GM12878 (cell line): Measurements from ENCODE around the gene NUDT1. TPM values are rescaled to one million over a fixed set of nuclear protein-coding genes. Genes with fewer than 3 reads are reported as not detected.

Source experiments
- ATF2 ChIP-seq: IDR thresholded peaks from 2 replicates; pipeline ENCODE4 v1.6.1; 2012; ENCODE audit warnings: low read length, inconsistent platforms
- ATF7 ChIP-seq: fragments of 450-650 bp; IDR thresholded peaks from 2 replicates; pipeline ENCODE4 v1.6.1; 2016; ENCODE audit warnings: low read depth, mild to moderate bottlenecking
- BMI1 ChIP-seq: fragments of 450-650 bp; IDR thresholded peaks from 2 replicates; pipeline ENCODE4 v1.6.1; 2016; ENCODE audit warnings: mild to moderate bottlenecking, moderate library complexity, borderline replicate concordance
- CBX3 ChIP-seq: fragments of 200-600 bp; sonication (generic); IDR thresholded peaks from 2 replicates; pipeline ENCODE4 v1.6.1; 2016; ENCODE audit warnings: low read depth, borderline replicate concordance
- CREB1 ChIP-seq: IDR thresholded peaks from 2 replicates; pipeline ENCODE4 v1.6.1; 2012; ENCODE audit warnings: low read depth, mild to moderate bottlenecking, inconsistent platforms
- EED ChIP-seq: sonication (generic); IDR thresholded peaks from 2 replicates; pipeline ENCODE4 v1.6.1; 2016; ENCODE audit warnings: antibody characterized with exemption, low read depth
- EP300 ChIP-seq, 2 experiments: fragments of 150-350 bp in 1 of 2; IDR thresholded peaks; 2 replicates each; pipeline ENCODE4 v1.6.1; 2011 to 2012; ENCODE audit warnings: low read depth in 2 of 2, low read length in 2 of 2, borderline replicate concordance in 1 of 2, improper control_type of control experiment in 1 of 2, inconsistent platforms in 1 of 2; ENCODE audit not compliant: control insufficient read depth in 1 of 2
- ETV6 ChIP-seq, 2 experiments: fragments of 450-650 bp in 1 of 2; IDR thresholded peaks in 1 of 2; conservative IDR thresholded peaks in 1 of 2; 2 replicates each; pipeline ENCODE4 v1.6.1; 2014; ENCODE audit warnings: antibody characterized with exemption in 1 of 2, borderline replicate concordance in 1 of 2, low read depth in 1 of 2, mild to moderate bottlenecking in 1 of 2, moderate library complexity in 1 of 2
- IRF5 ChIP-seq: fragments of 450-650 bp; IDR thresholded peaks from 2 replicates; pipeline ENCODE4 v1.6.1; 2017; ENCODE audit warnings: borderline replicate concordance
- MEF2A ChIP-seq: IDR thresholded peaks from 2 replicates; pipeline ENCODE4 v1.6.1; 2011; ENCODE audit warnings: low read depth, mild to moderate bottlenecking, low read length, moderate library complexity; ENCODE audit not compliant: insufficient read depth
- MTA2 ChIP-seq: fragments of 450-650 bp; IDR thresholded peaks from 2 replicates; pipeline ENCODE4 v1.6.1; 2016; ENCODE audit warnings: low read depth, mild to moderate bottlenecking, moderate library complexity
- NR2C2 ChIP-seq: IDR thresholded peaks from 2 replicates; pipeline ENCODE4 v1.6.1; 2011; ENCODE audit warnings: borderline replicate concordance, low read depth; ENCODE audit not compliant: control insufficient read depth, insufficient read length
- RELA ChIP-seq: fragments of 450-650 bp; IDR thresholded peaks from 2 replicates; pipeline ENCODE4 v1.8.0; 2014; ENCODE audit warnings: borderline replicate concordance; ENCODE audit not compliant: partially characterized antibody
- SP1 ChIP-seq: IDR thresholded peaks from one replicate; pipeline ENCODE4 v1.6.1; 2011; ENCODE audit warnings: low read depth, low read length
- TCF7 ChIP-seq: IDR thresholded peaks from 2 replicates; pipeline ENCODE4 v1.6.1; 2014; ENCODE audit warnings: antibody characterized with exemption, borderline replicate concordance
- ZBTB11 ChIP-seq: fragments of 450-650 bp; formaldehyde crosslinking; IDR thresholded peaks from 2 replicates; pipeline ENCODE4 v1.5.0; 2022; ENCODE audit warnings: mild to moderate bottlenecking, missing genetic modification characterization
- ZNF24 ChIP-seq: fragments of 450-650 bp; IDR thresholded peaks from 2 replicates; pipeline ENCODE4 v1.6.1; 2017; ENCODE audit warnings: antibody characterized with exemption, mild to moderate bottlenecking
- ZNF592 ChIP-seq: fragments of 450-650 bp; IDR thresholded peaks from 2 replicates; pipeline ENCODE4 v1.6.1; 2017; ENCODE audit warnings: mild to moderate bottlenecking, moderate library complexity
- polyA plus RNA-seq, 11 experiments: library from polyadenylated mRNA; depleted of rRNA in 4 of 11; unstranded in 6 of 11; stranded (reverse) in 5 of 11; fragments of >200 nt; fragmentation: Nextera tagmentation in 4 of 11; fragmentation: Illumina TruSeq in 1 of 11; extraction: Ambion mirVana in 4 of 11; extraction: Trizol in 1 of 11; gene quantifications; 1 replicate in 1 of 11; 2 replicates in 10 of 11; pipeline versions ENCODE4 v1.2.1 to v1.2.3, GENCODE V29; 2011 to 2016; ENCODE audit warnings: inconsistent platforms in 2 of 11, missing spikeins in 2 of 11, low read depth in 1 of 11
- total RNA-seq, 4 experiments: library from RNA; depleted of rRNA in 3 of 4; stranded (reverse); fragments of >200 nt in 3 of 4; fragmentation: Illumina TruSeq in 1 of 4; extraction: Trizol in 1 of 4; gene quantifications; 2 replicates each; pipeline versions ENCODE4 v1.2.1 to v1.2.3, GENCODE V29; 2013 to 2021

The NUDT1 gene
- total and polyA plus RNA-seq, 10 of the 15 experiments (the other 5 are each of a cell fraction or from before 2014, with no cell fraction given), result 7.7 to 122 (median 59.2) TPM

GRCh38 chr7:2209146-2209960 lies 32.7 kb upstream of the NUDT1 start (continued):
- TF ChIP-seq ATF2 (peak; percentile 61; the same call in 1 of the 2 replicates), NR2C2 (no peak), ZNF24 (0 out of 2 replicates have a peak, but pooled peaks have one; percentile 11), ZNF592 (peak; percentile 77), ETV6 (conservative IDR thresholded peaks at IDR 0.05 in 1 of 2, IDR thresholded peaks at IDR 0.05 in 1 of 2; ENCODE audit: borderline replicate concordance in 1 of 2, low read depth in 1 of 2) (peak in 1 of 2 experiments; percentile 29; a peak in 1 of 4 replicates), CREB1 (peak; percentile 56; the same call in 1 of the 2 replicates), RELA (peak; percentile 46), MTA2 (peak; percentile 57; the same call in 1 of the 2 replicates), TCF7 (no peak), ZBTB11 (CRISPR knock-in tag) (no peak), SP1 (peak; percentile 36), MEF2A (0 out of 2 replicates have a peak, but pooled peaks have one; percentile 2), EED (peak; percentile 65), EP300 (IDR thresholded peaks at IDR 0.05; ENCODE audit: borderline replicate concordance in 1 of 2, control insufficient read depth in 1 of 2, low read depth in 2 of 2, low read length in 2 of 2) (peak in 1 of 2 experiments; percentile 53; a peak in 1 of 4 replicates), ATF7 (peak; percentile 26; the same call in 1 of the 2 replicates), IRF5 (no peak), BMI1 (no peak), CBX3 (no peak)
